ENCODE results near the gene ASPDH.
A peak's percentile ranks its signal among the peaks of the same experiment; 100 is the strongest.

The ASPDH gene

GRCh38 chr19:50546527-50547221, 33.0 kb upstream of the ASPDH start:
- no peak overlapping the region for H3K27ac ChIP-seq
- TF ChIP-seq CTCF (conservative IDR thresholded peaks at IDR 0.05) = no peak

- TF ChIP-seq CTCF (conservative IDR thresholded peaks at IDR 0.05) = no peak
- no peak overlapping the region for H3K27ac ChIP-seq
These were observed 29.2 kb upstream of the ASPDH start for GRCh38 chr19:50542943-50543342.

- H3K27ac ChIP-seq = no peak overlapping the region
- TF ChIP-seq CTCF (conservative IDR thresholded peaks at IDR 0.05) = peak; percentile 98
These were observed 24.1 kb upstream of the ASPDH start for GRCh38 chr19:50537769-50538230.

GRCh38 chr19:50537306-50537685, 23.6 kb upstream of the ASPDH start:
- no peak for TF ChIP-seq CTCF (conservative IDR thresholded peaks at IDR 0.05)
- H3K27ac ChIP-seq = no peak overlapping the region

GRCh38 chr19:50536662-50537305, 23.1 kb upstream of the ASPDH start:
- H3K27ac ChIP-seq = no peak overlapping the region
- TF ChIP-seq CTCF (conservative IDR thresholded peaks at IDR 0.05) = no peak; the same call in 1 of the 2 replicates

GRCh38 chr19:50535672-50536187, 22.0 kb upstream of the ASPDH start:
- no peak overlapping the region for H3K27ac ChIP-seq
- TF ChIP-seq CTCF (conservative IDR thresholded peaks at IDR 0.05) = no peak

GRCh38 chr19:50534478-50534877, 20.8 kb upstream of the ASPDH start:
- no peak for TF ChIP-seq CTCF (conservative IDR thresholded peaks at IDR 0.05)
- no peak overlapping the region for H3K27ac ChIP-seq

Data from VCaP (cell line).